H1 (cell line): ENCODE measurements around the gene NXPH2. TPM values are rescaled to one million over a fixed set of nuclear protein-coding genes. Genes with fewer than 3 reads are reported as not detected.

Experiments
- CTCF ChIA-PET: fragments of 300-600 bp; sonication (Branson Sonifier 250); formaldehyde crosslinking; loops from one replicate; lab custom pipeline; 2021; ENCODE audit not compliant: partially characterized antibody; lab: Charles Lee
- POLR2A ChIA-PET: fragments of 300-600 bp; sonication (Branson Sonifier 250); formaldehyde crosslinking; loops from one replicate; lab custom pipeline; 2021; ENCODE audit warnings: inconsistent platforms; ENCODE audit not compliant: partially characterized antibody; lab: Charles Lee
- DNase-seq, 2 experiments: peaks; one replicate each; pipeline versions ENCODE4 v3.0.0 to v3.0.0-alpha.2; 2010 to 2022; ENCODE audit warnings: low spot score in 2 of 2, low read depth in 1 of 2, mixed read lengths in 1 of 2
- FAIRE-seq: peaks from 2 replicates; lab custom pipeline; 2011; peaks lifted over from hg19 to GRCh38; lab: Jason Lieb, UNC
- H2AFZ ChIP-seq: 2 replicates; pipeline ENCODE4 v1.8.1; 2012; ENCODE audit warnings: low read length, inconsistent platforms
- H2AK5ac ChIP-seq: 2 replicates; pipeline ENCODE4 v1.6.1; 2013; ENCODE audit warnings: low read depth, low read length
- H2BK120ac ChIP-seq: replicated peaks from 2 replicates; pipeline ENCODE3; 2013; ENCODE audit warnings: low read depth, low read length, inconsistent platforms
- H2BK12ac ChIP-seq: 2 replicates; pipeline ENCODE4 v1.6.1; 2013; ENCODE audit warnings: low read depth, low read length
- H2BK15ac ChIP-seq: 2 replicates; pipeline ENCODE4 v1.6.1; 2013; ENCODE audit warnings: low read length
- H2BK20ac ChIP-seq: 2 replicates; pipeline ENCODE4 v1.6.1; 2013; ENCODE audit warnings: low read length
- H2BK5ac ChIP-seq: 2 replicates; pipeline ENCODE4 v1.6.1; 2013; ENCODE audit warnings: low read depth, low read length
- H3K14ac ChIP-seq: 2 replicates; pipeline ENCODE4 v1.6.1; 2013; ENCODE audit warnings: inconsistent platforms; ENCODE audit not compliant: insufficient read length
- H3K18ac ChIP-seq: 2 replicates; pipeline ENCODE4 v1.6.1; 2013; ENCODE audit warnings: low read length; ENCODE audit errors: extremely low read depth
- H3K23ac ChIP-seq: 2 replicates; pipeline ENCODE4 v1.6.1; 2013; ENCODE audit warnings: inconsistent platforms; ENCODE audit not compliant: insufficient read length
- H3K23me2 ChIP-seq: 2 replicates; pipeline ENCODE4 v1.6.1; 2013; ENCODE audit warnings: low read depth, low read length
- H3K27ac ChIP-seq: 2 replicates; pipeline ENCODE4 v1.6.1; 2011; ENCODE audit warnings: low read depth, low read length, inconsistent platforms
- H3K27me3 ChIP-seq, 4 experiments: replicated peaks in 1 of 4; 1 replicate in 1 of 4; 2 replicates in 3 of 4; pipeline versions ENCODE4 v1.6.1 to v1.8.1; 2011 to 2013; ENCODE audit warnings: low read length in 3 of 4, mild to moderate bottlenecking in 3 of 4, inconsistent platforms in 2 of 4, mixed read lengths in 2 of 4, moderate library complexity in 1 of 4; ENCODE audit not compliant: control insufficient read depth in 3 of 4, insufficient read depth in 3 of 4; ENCODE audit errors: extremely low read depth in 1 of 4
- H3K36me3 ChIP-seq, 4 experiments: 2 replicates each; pipeline versions ENCODE4 v1.6.1 to v1.8.1; 2011 to 2013; ENCODE audit warnings: mild to moderate bottlenecking in 4 of 4, low read length in 3 of 4, moderate library complexity in 2 of 4, control low read depth in 1 of 4, inconsistent platforms in 1 of 4; ENCODE audit not compliant: insufficient read depth in 4 of 4, control insufficient read depth in 2 of 4
- H3K4ac ChIP-seq: replicated peaks from 2 replicates; pipeline ENCODE3; 2013; ENCODE audit warnings: low read length, low read depth, mixed read lengths, inconsistent platforms; ENCODE audit not compliant: insufficient read length
- H3K4me1 ChIP-seq, 4 experiments: replicated peaks in 1 of 4; 1 replicate in 1 of 4; 2 replicates in 3 of 4; pipeline versions ENCODE4 v1.6.1 to v1.8.1; 2011 to 2013; ENCODE audit warnings: low read length in 3 of 4, inconsistent platforms in 2 of 4, mixed read lengths in 1 of 4; ENCODE audit not compliant: insufficient read depth in 4 of 4, control insufficient read depth in 3 of 4
- H3K4me2 ChIP-seq, 2 experiments: 2 replicates each; pipeline versions ENCODE4 v1.6.1 to v1.8.1; 2011 to 2013; ENCODE audit warnings: low read depth in 2 of 2, low read length in 2 of 2, control low read depth in 1 of 2, inconsistent platforms in 1 of 2, mild to moderate bottlenecking in 1 of 2; ENCODE audit not compliant: insufficient read depth in 1 of 2
- H3K4me3 ChIP-seq, 4 experiments: fragments of 200-600, 300-600 bp in 1 of 4; sonication (generic), shearing (Covaris generic), sonication (Bioruptor Twin) in 1 of 4; 2 replicates each; pipeline versions ENCODE4 v1.5.1 to v1.8.1; 2011 to 2016; ENCODE audit warnings: low read length in 4 of 4, low read depth in 3 of 4, control low read depth in 2 of 4, inconsistent platforms in 2 of 4, mild to moderate bottlenecking in 2 of 4, mixed read lengths in 1 of 4, moderate library complexity in 1 of 4; ENCODE audit not compliant: insufficient read depth in 2 of 4; ENCODE audit errors: extremely low read depth in 1 of 4
- H3K56ac ChIP-seq: replicated peaks from 2 replicates; pipeline ENCODE3; 2013; ENCODE audit warnings: low read depth, mild to moderate bottlenecking, mixed read lengths, low read length, inconsistent platforms; ENCODE audit not compliant: insufficient read length
- H3K79me1 ChIP-seq: 2 replicates; pipeline ENCODE4 v1.6.1; 2013; ENCODE audit warnings: low read depth, low read length, control low read depth
- H3K79me2 ChIP-seq, 2 experiments: 2 replicates each; pipeline versions ENCODE4 v1.6.1 to v1.8.1; 2012 to 2013; ENCODE audit warnings: low read length in 2 of 2, mild to moderate bottlenecking in 2 of 2, inconsistent platforms in 1 of 2; ENCODE audit not compliant: insufficient read depth in 2 of 2, control insufficient read depth in 1 of 2
- H3K9ac ChIP-seq, 4 experiments: replicated peaks in 1 of 4; 1 replicate in 1 of 4; 2 replicates in 3 of 4; pipeline versions ENCODE4 v1.6.1 to v1.8.1; 2011 to 2013; ENCODE audit warnings: low read depth in 3 of 4, low read length in 3 of 4, control low read depth in 2 of 4, mild to moderate bottlenecking in 2 of 4, moderate library complexity in 2 of 4, inconsistent platforms in 1 of 4; ENCODE audit errors: extremely low read depth in 1 of 4
- H3K9me3 ChIP-seq, 2 experiments: 2 replicates each; pipeline versions ENCODE4 v1.6.1 to v1.8.1; 2012 to 2013; ENCODE audit warnings: mild to moderate bottlenecking in 2 of 2, moderate library complexity in 2 of 2, control low read depth in 1 of 2, inconsistent platforms in 1 of 2, low read depth in 1 of 2, low read length in 1 of 2, mixed read lengths in 1 of 2; ENCODE audit not compliant: insufficient read depth in 2 of 2
- H4K20me1 ChIP-seq, 2 experiments: replicated peaks in 1 of 2; 2 replicates each; pipeline versions ENCODE3 to v1.8.1; 2011 to 2013; ENCODE audit warnings: inconsistent platforms in 2 of 2, low read length in 2 of 2, mild to moderate bottlenecking in 1 of 2; ENCODE audit not compliant: insufficient read depth in 2 of 2, control insufficient read depth in 1 of 2
- H4K5ac ChIP-seq: 2 replicates; pipeline ENCODE4 v1.6.1; 2013; ENCODE audit warnings: low read length, low read depth, mixed read lengths, inconsistent platforms; ENCODE audit not compliant: insufficient read length
- H4K8ac ChIP-seq: 2 replicates; pipeline ENCODE4 v1.8.0; 2013; ENCODE audit warnings: mild to moderate bottlenecking, moderate library complexity, low read length, inconsistent platforms; ENCODE audit not compliant: insufficient read depth; ENCODE audit errors: extremely low read depth
- H4K91ac ChIP-seq: replicated peaks from 2 replicates; pipeline ENCODE3; 2013; ENCODE audit warnings: low read length, mixed read lengths, inconsistent platforms; ENCODE audit not compliant: insufficient read length
- CBX5 ChIP-seq: fragments of 300-800, 300-1000 bp; sonication (generic); IDR thresholded peaks from 2 replicates; pipeline ENCODE4 v1.7.1; 2016; ENCODE audit warnings: antibody characterized with exemption, low read length, low read depth
- EZH2 ChIP-seq: fragments of 200-600 bp; sonication (generic); IDR thresholded peaks from 2 replicates; pipeline ENCODE4 v1.7.1; 2012; ENCODE audit warnings: low read depth, mild to moderate bottlenecking, moderate library complexity, low read length, inconsistent platforms; ENCODE audit not compliant: severe bottlenecking
- TAF1 ChIP-seq: IDR thresholded peaks from 2 replicates; pipeline ENCODE4 v1.6.1; 2011; ENCODE audit warnings: mild to moderate bottlenecking, low read depth, low read length
- WGBS, 2 experiments: shearing (Covaris generic) in 1 of 2; methylation state at CpG; one replicate each; pipeline versions ENCODE4 v1.1.6 to v1.1.7; 2013 to 2015; ENCODE audit warnings: low lambda C conversion rate in 2 of 2, mixed read lengths in 2 of 2, inconsistent platforms in 1 of 2, low coverage in 1 of 2, missing lambda C conversion rate in 1 of 2; ENCODE audit not compliant: insufficient replicate concordance in 2 of 2, insufficient coverage in 1 of 2, insufficient read length in 1 of 2; ENCODE audit errors: extremely low coverage in 1 of 2, missing lambda C conversion rate in 1 of 2; 5-methylcytosine and 5-hydroxymethylcytosine counted together
- polyA plus RNA-seq, 7 experiments: library from polyadenylated mRNA; depleted of rRNA in 3 of 7; stranded (reverse) in 5 of 7; unstranded in 2 of 7; fragments of >200 nt in 5 of 7; fragments of 200-250 nt in 2 of 7; gene quantifications; 1 replicate in 5 of 7; 2 replicates in 1 of 7; 4 replicates in 1 of 7; pipeline versions ENCODE4 v1.2.1 to v1.2.3, GENCODE V29; 2011 to 2013; ENCODE audit warnings: missing spikeins in 2 of 7, mixed read lengths in 2 of 7
- total RNA-seq: library from RNA; stranded (reverse); fragmentation: NEBNext Ultra II Directional; extraction: Animal tissue kit (Norgen Biotek cat#: 25700); gene quantifications from 2 replicates; pipeline ENCODE4 v1.2.1, GENCODE V29; 2021

Gene NXPH2
- total and polyA plus RNA-seq, 2 of the 8 experiments (the other 6 are each of a cell fraction or from before 2014, with no cell fraction given): 1.9 to 6.9 TPM

DNA sequence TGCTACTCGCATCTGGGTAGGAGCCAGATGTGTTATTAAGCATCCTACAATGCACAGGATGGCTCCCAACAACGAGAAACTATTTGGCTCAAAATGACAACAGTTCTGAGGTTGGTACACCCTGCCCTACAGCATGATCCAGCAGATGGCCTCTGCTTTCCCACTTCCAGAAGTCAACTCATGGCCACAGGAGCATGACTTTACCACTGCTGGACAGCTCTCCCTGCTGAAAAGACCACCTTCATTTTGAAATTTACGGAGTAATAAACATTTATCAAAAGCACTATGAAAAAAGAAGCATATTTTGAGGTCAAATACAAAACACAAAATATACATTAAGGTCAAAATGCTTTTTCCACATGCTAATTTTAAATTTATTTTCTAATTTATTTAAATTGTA, 13.7 kb downstream of the NXPH2 start:
- H3K23me2 ChIP-seq: no peaks in the 10 kb centered on the region
- no peak overlapping the region for H2AK5ac ChIP-seq
- H4K20me1 ChIP-seq: peaks cover 0 to 2% of the 10 kb centered on the region in 2 experiments
- H2BK12ac ChIP-seq: peak overlapping the region; percentile 41; the same call in 1 of the 2 replicates
- no peak for TF ChIP-seq CBX5
- no peak for TF ChIP-seq EZH2
- TF ChIP-seq TAF1: no peak
- TF ChIP-seq, all 59 proteins: peak for 0
- CTCF ChIA-PET: interaction anchor here (1.0 kb wide), 1 partner anchor 53 kb away, joined by 3 read pairs; no protein-coding TSS in a partner anchor
- Histone ChIP-seq H3K18ac (no peak overlapping the region), H3K14ac (no peak overlapping the region), H2AFZ (no peak overlapping the region), H2BK5ac (no peak overlapping the region), H4K91ac (no peak overlapping the region), H3K79me2 (peaks cover 0 to 19% of the 10 kb centered on the region in 2 experiments; a peak in 2 of 4 replicates), H3K27ac (no peak overlapping the region), H2BK15ac (0 out of 2 replicates have a peak overlapping the region, but pooled peaks have one; percentile 47), H3K23ac (no peak overlapping the region), H4K8ac (no peak overlapping the region; the same call in 1 of the 2 replicates), H3K4me2 (no peak overlapping the region), H4K5ac (no peak overlapping the region), H3K9ac (no peak overlapping the region), H3K36me3 (no peaks in the 10 kb centered on the region), H3K4me3 (no peak overlapping the region), H2BK120ac (no peak overlapping the region), H3K27me3 (no peaks in the 10 kb centered on the region), H3K79me1 (no peaks in the 10 kb centered on the region), H3K4me1 (peaks cover 2 to 15% (median 8%) of the 10 kb centered on the region in 4 experiments; a peak in 3 of 7 replicates), H3K4ac (no peak overlapping the region), H2BK20ac (no peak overlapping the region), H3K9me3 (no peaks in the 10 kb centered on the region), H3K56ac (no peak overlapping the region)
- FAIRE-seq: no peak
- POLR2A ChIA-PET: no interaction called here
- DNase-seq: no peak
- 92% methylated on average over 3 of the region's 3 CpGs; no CpG with 5 or more reads in 1 of the 2 experiments for WGBS, 2 experiments
